Stomach (tissue), 9 donors: Measurements from ENCODE around the gene ZNF768. TPM values are rescaled to one million over a fixed set of nuclear protein-coding genes. Genes with fewer than 3 reads are reported as not detected.
A peak's percentile ranks its signal among the peaks of the same experiment; 100 is the strongest.

Source experiments
- DNase-seq, 2 donors: peaks; one replicate each; pipeline versions ENCODE4 v3.0.0 to v3.0.0-alpha.2; 2013 to 2019
- H3K27ac ChIP-seq, 5 donors: fragments of 200-600 bp in 4 of 5; sonication (generic) in 4 of 5; one replicate each; pipeline ENCODE4 v1.5.1; 2013 to 2019; ENCODE audit warnings: mild to moderate bottlenecking in 1 of 5, moderate library complexity in 1 of 5
- H3K27me3 ChIP-seq, 3 donors: fragments of 200-600 bp; sonication (generic); one replicate each; pipeline ENCODE4 v1.5.1; 2017 to 2019; ENCODE audit warnings: mixed run types in 1 of 3
- H3K36me3 ChIP-seq, 4 donors: fragments of 200-600 bp; sonication (generic); 1 replicate in 3 of 4; 2 replicates in 1 of 4; pipeline ENCODE4 v1.5.1; 2016 to 2019
- H3K4me1 ChIP-seq, 4 donors: fragments of 200-600 bp; sonication (generic); one replicate each; pipeline ENCODE4 v1.5.1; 2016 to 2019
- H3K4me3 ChIP-seq, 4 donors: fragments of 200-600 bp; sonication (generic) in 3 of 4; one replicate each; pipeline ENCODE4 v1.5.1; 2016 to 2019; ENCODE audit warnings: mild to moderate bottlenecking in 1 of 4
- H3K9me3 ChIP-seq, 4 donors: fragments of 200-600 bp; sonication (generic); one replicate each; pipeline ENCODE4 v1.5.1; 2016 to 2019
- CTCF ChIP-seq, 7 experiments: fragments of 450-650 bp in 4 of 7; fragments of 200-600 bp in 3 of 7; sonication (generic) in 3 of 7; IDR thresholded peaks; one replicate each; pipeline ENCODE4 v1.5.1; 2016 to 2019; ENCODE audit warnings: antibody characterized with exemption in 7 of 7, control low read depth in 2 of 7, mild to moderate bottlenecking in 1 of 7
- EP300 ChIP-seq: sonication (generic); formaldehyde crosslinking; IDR thresholded peaks from one replicate; pipeline ENCODE4 v1.6.1; 2017; ENCODE audit warnings: antibody characterized with exemption
- POLR2A ChIP-seq, 4 donors: fragments of 450-650 bp; IDR thresholded peaks; one replicate each; pipeline ENCODE4 v1.6.1; 2016; ENCODE audit warnings: antibody characterized with exemption in 4 of 4, control low read depth in 2 of 4, mild to moderate bottlenecking in 1 of 4, moderate library complexity in 1 of 4
- POLR2AphosphoS5 ChIP-seq, 3 donors: sonication (generic); formaldehyde crosslinking; IDR thresholded peaks; one replicate each; pipeline ENCODE4 v1.6.1; 2016; ENCODE audit warnings: antibody characterized with exemption in 3 of 3
- WGBS, 5 donors: extraction: QIAGEN DNeasy Blood & Tissue Kit in 3 of 5; methylation state at CpG; one replicate each; pipeline versions ENCODE4 v1.1.5 to v1.1.7; 2013 to 2018; 5-methylcytosine and 5-hydroxymethylcytosine counted together
- intact Hi-C: fragments of 100-400 bp; cut with DNase I; formaldehyde crosslinking; loops from one replicate; pipeline ENCODE4 v1.15.1; 2023; ENCODE audit warnings: low total_unique reads
- polyA plus RNA-seq, 3 donors: library from polyadenylated mRNA; stranded (reverse); fragments of 200-250 nt; gene quantifications; one replicate each; pipeline ENCODE4 v1.2.3, GENCODE V29; 2013
- total RNA-seq, 5 donors: library from RNA; depleted of rRNA; stranded (reverse); fragments of >200 nt; gene quantifications; one replicate each; pipeline versions ENCODE4 v1.1.0 to v1.2.3, GENCODE V29; 2014 to 2016
- donor health status: healthy with polysubstance abuse.
- donor health status: Bipolar disorder and iron deficiency.
- donor health status: healthy.

The ZNF768 gene
- total and polyA plus RNA-seq, 8 donors = 11.9 to 75.0 (median 31.3) TPM

- no peak for DNase-seq
- Histone ChIP-seq H3K4me1 (peaks cover 6 to 87% (median 64%) of the 10 kb centered on the region in 4 donors), H3K36me3 (peaks cover 13 to 40% (median 37%) of the 10 kb centered on the region in 4 donors), H3K4me3 (peak overlapping the region; percentile 5 to 84 (median 72)), H3K27me3 (no peaks in the 10 kb centered on the region), H3K27ac (peak overlapping the region in 4 of 5 donors; percentile 91 to 98 (median 96)), H3K9me3 (no peaks in the 10 kb centered on the region)
- WGBS, 5 donors = 34 to 68% (median 47%) methylated on average over 10 of the region's 10 CpGs
- intact Hi-C loops = no loop called here
- TF ChIP-seq CTCF (IDR thresholded peaks at IDR 0.05) = no peak
- no peak for TF ChIP-seq POLR2A (IDR thresholded peaks at IDR 0.05)
- no peak for TF ChIP-seq POLR2AphosphoS5 (IDR thresholded peaks at IDR 0.05)
- TF ChIP-seq EP300 = no peak
Observed at GRCh38 chr16:30556125-30556473, 29.7 kb upstream of the ZNF768 start.

- WGBS, 5 donors = 77 to 90% (median 84%) methylated on average over 41 to 69 of the region's 69 CpGs
- H3K4me3 ChIP-seq = peak overlapping the region in 2 of 4 donors; percentile 73 to 84
- H3K4me1 ChIP-seq = peaks cover under 1 to 81% (median 62%) of the 10 kb centered on the region in 4 donors
- no peaks in the 10 kb centered on the region for H3K27me3 ChIP-seq
- intact Hi-C loops = no loop called here
- no peak for TF ChIP-seq CTCF (IDR thresholded peaks at IDR 0.05)
- no peak for TF ChIP-seq EP300
- no peak for TF ChIP-seq POLR2A (IDR thresholded peaks at IDR 0.05)
- no peak for TF ChIP-seq POLR2AphosphoS5 (IDR thresholded peaks at IDR 0.05)
- H3K36me3 ChIP-seq = peaks cover 13 to 40% (median 37%) of the 10 kb centered on the region in 4 donors
- DNase-seq = no peak
- H3K9me3 ChIP-seq = no peaks in the 10 kb centered on the region
- peak overlapping the region in 4 of 5 donors; percentile 91 to 98 (median 96) for H3K27ac ChIP-seq
Observed at GRCh38 chr16:30555315-30556124, 29.2 kb upstream of the ZNF768 start.

GRCh38 chr16:30554557-30555314 lies 28.4 kb upstream of the ZNF768 start:
- Histone ChIP-seq H3K4me1 (peaks cover 0 to 83% (median 62%) of the 10 kb centered on the region in 4 donors), H3K27me3 (no peaks in the 10 kb centered on the region), H3K9me3 (no peaks in the 10 kb centered on the region), H3K36me3 (peaks cover 13 to 40% (median 37%) of the 10 kb centered on the region in 4 donors), H3K4me3 (peak overlapping the region in 1 of 4 donors; percentile 84), H3K27ac (peak overlapping the region in 1 of 5 donors; percentile 2)
- WGBS, 5 donors = 78 to 91% (median 82%) methylated on average over 4 to 18 of the region's 18 CpGs
- no peak for DNase-seq
- TF ChIP-seq CTCF (IDR thresholded peaks at IDR 0.05) (no peak), EP300 (no peak), POLR2AphosphoS5 (IDR thresholded peaks at IDR 0.05) (no peak), POLR2A (IDR thresholded peaks at IDR 0.05) (no peak)
- intact Hi-C loops = no loop called here

GRCh38 chr16:30553393-30553899 lies 27.1 kb upstream of the ZNF768 start:
- no peak overlapping the region for H3K4me3 ChIP-seq
- peaks cover 1 to 83% (median 65%) of the 10 kb centered on the region in 4 donors for H3K4me1 ChIP-seq
- no peaks in the 10 kb centered on the region for H3K9me3 ChIP-seq
- no peak for DNase-seq
- WGBS, 5 donors = 83 to 97% (median 87%) methylated on average over 2 of the region's 2 CpGs
- intact Hi-C loops = no loop called here
- TF ChIP-seq EP300 (no peak), POLR2AphosphoS5 (IDR thresholded peaks at IDR 0.05) (no peak), POLR2A (IDR thresholded peaks at IDR 0.05) (no peak), CTCF (IDR thresholded peaks at IDR 0.05) (no peak)
- peak overlapping the region in 4 of 5 donors; percentile 10 to 43 (median 28) for H3K27ac ChIP-seq
- H3K36me3 ChIP-seq = peaks cover 13 to 40% (median 37%) of the 10 kb centered on the region in 4 donors
- H3K27me3 ChIP-seq = no peaks in the 10 kb centered on the region
